HG02885 (cell line): ENCODE measurements around the gene MIA.
"Not testable (repeated sequence)": the region's sequence is repeated elsewhere in the genome, so short reads cannot be mapped to it uniquely, and the experiment has no call there.

Source experiments
- ATAC-seq: cut with Tn5 transposase; IDR thresholded peaks from one replicate; pipeline ENCODE4 v1.9.1; 2021; ENCODE audit warnings: mild to moderate bottlenecking; ENCODE audit not compliant: unreplicated experiment, poor library complexity

The MIA gene

DNA sequence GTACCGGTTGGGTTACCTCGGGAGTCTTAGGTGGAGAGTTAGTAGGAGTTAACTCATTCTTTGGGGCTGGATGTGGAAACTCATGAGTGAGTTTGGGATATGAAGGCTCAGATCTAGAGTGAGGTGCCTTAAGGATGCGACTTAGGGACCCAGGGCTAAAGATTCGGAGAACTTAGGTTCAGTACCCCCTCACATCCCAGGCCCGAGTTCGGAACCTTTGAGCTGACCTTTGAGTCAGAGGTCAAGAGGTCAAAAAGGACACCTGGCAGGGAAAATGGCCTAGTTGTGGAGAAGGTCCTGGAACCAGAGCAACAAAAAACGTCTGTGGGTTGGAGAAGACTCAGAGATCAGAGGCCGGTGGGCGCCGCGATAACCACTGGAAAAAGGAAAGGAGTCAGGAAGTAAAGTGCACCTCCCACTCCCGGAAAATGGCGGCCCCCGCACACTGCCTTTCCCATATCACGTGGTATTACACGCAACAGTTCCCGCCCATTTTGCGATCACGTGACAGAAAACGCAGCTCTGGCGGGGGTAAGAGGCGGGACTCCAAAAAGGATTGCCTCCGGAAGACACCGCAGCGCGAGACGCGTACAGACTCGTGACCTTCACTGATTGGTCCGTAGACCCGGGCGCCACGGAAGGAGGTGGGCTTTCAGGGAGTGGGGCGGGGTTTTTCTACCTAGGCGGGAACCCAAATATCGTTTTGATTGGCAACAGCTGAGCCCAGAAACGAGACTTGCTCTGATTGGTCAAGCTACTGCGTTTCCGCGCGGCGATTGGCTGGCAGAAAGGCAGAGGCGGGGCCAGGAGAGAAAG, 25.1 kb upstream of the MIA start, which contains the start of gene ACTMAP:
Gene ACTMAP (minus strand): TSS at position 420 of the 816 bp plus-strand sequence. CDS start 674 bp downstream, outside the sequence.
- ATAC-seq = peak; percentile 88

DNA sequence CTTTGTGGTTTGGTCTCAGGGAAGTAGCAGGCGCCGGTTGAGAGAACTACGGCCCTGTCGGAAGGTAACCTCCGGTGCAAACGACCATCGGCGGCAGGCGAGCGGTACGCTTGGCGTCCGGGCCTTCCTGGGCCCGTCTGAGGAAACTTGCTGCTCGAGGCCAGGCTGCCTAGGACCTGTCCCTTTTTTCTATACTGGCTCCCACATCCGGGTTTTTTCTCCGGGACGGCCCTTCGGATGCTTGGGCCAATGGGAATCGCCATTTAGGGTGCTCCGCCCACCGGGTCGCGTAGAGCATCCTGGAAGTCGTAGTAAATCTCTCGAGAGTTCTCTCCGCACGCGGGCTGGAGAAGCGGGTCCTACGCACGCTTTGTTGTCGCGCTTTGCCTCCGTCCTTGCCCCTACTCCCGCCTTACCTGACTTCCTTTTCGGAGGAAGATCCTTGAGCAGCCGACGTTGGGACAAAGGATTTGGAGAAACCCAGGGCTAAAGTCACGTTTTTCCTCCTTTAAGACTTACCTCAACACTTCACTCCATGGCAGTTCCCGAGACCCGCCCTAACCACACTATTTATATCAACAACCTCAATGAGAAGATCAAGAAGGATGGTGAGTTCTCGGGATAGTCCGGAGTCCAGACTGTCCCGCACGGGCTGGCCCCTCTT, 24.3 kb upstream of the MIA start, which contains the start of gene SNRPA:
Gene SNRPA (plus strand): TSS at position 330 of the 664 bp plus-strand sequence. CDS start 206 bp downstream, at position 536.
- peak; percentile 56 for ATAC-seq

DNA sequence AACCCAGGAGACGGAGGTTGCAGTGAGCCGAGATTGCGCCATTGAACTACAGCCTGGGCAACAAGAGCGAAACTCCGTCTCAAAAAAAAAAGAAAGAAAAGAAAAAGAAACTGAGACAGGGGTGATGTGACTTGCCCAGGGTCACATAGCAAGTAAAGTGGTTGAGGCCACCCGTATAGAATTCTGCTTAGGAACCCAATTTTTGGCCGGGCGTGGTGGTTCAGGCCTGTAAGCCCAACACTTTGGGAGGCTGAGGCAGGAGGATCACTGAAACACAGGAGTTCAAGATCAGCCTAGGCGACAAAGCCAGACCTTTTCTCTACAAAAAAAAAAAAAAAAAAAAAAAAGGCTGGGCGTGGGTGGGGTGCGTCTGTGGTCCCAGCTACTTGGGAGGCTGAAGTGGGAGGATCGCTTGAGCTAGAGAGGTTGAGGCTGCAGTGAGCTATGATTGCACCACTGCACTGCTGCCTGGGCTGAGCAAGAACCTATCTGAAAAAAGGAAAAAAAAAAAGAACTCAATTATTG, 23.0 kb upstream of the MIA start:
- no peak for ATAC-seq

DNA sequence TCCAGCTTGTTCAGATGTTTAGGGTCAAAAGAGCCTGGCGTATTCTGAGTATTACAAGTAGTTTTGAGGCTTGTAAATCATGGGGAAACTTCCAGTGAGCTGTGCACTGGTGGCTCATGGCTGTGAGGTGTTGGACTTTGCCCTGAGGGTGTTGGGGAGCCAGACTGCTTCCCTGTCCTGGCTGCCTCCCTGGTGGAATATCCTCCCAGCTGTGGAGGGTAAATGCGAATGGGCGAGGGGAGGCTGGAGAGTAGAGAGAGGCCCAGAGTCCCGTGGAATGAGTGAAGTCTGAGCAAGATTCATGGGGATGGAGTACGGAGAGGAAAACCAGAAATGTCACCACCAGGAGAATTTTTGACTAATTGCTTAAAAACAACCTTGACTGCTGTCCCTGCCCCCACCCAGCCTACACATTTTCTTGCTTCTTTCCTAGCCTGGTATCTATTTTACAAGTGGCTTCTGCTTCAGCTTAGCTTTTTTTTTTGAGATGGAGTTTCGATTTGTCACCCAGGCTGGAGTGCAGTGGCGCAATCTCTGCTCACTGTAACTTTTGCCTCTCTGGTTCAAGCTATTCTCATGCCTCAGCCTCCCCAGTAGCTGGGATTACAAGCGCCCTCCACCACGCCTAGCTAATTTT, 20.6 kb upstream of the MIA start:
- no peak for ATAC-seq

DNA sequence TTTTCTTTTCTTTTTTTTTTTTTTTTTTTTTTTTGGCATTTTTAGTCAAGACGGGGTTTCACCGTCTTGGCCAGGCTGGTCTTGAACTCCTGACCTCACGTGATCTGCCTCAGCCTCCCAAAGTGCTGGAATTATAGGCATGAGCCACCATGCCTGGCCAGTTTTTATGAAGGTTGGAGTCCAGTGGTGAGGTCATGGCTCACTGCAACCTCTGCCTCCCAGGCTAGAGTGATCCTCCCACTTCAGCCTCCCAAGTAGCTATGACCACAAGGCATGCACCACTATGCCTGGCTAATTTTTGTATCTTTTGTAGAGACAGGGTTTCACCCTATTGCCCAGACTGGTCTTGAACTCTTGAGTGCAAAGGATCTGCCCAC, 20.1 kb upstream of the MIA start:
- no peak for ATAC-seq

DNA sequence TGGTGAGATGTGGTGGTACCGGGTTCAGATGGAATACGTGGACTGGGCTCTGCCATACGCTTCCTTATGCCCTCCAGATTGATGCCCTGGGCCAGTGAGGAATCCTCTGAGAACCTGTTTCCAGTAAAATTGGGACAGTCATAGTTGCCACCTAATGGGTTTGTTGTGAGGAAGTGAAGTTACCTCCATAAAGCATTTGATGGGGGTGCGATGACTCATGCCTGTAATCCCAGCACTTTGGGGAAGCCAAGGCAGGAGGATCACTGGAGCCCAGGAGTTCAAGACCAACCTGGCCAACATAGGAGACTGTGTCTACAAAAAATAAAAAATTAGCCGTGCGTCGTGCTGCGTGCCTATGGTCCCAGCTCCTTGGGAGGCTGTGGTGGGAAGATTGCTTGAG, 19.5 kb upstream of the MIA start:
- no peak for ATAC-seq

DNA sequence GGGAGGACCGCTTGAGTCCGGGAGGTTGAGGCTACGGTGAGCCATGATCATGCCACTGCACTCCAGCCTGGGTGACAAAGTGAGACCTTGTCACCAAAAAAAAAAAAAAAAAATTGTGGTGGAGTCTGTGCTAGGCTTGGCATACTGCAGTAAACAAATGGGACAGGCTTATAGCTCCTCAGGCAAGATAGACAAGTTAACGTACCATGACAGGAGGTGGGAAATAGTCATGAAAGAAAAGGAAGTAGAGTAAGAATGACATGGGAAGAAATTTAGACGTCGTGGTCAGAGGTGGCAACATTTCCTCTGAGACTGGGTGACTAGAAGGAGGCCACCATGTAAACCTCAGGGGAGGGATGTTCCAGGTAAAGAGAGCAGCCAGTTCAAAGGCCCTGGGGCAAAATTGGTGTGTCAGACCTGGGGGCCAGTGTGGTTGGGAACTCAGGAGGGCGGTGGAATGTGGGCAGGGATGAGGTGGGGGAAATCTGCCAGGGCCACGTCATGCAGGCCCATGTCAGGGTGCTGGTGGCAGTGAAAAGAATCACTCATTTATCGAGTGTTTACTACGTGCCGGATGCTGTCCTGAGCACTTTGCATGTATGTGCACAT, 18.7 kb upstream of the MIA start:
- ATAC-seq = no peak

DNA sequence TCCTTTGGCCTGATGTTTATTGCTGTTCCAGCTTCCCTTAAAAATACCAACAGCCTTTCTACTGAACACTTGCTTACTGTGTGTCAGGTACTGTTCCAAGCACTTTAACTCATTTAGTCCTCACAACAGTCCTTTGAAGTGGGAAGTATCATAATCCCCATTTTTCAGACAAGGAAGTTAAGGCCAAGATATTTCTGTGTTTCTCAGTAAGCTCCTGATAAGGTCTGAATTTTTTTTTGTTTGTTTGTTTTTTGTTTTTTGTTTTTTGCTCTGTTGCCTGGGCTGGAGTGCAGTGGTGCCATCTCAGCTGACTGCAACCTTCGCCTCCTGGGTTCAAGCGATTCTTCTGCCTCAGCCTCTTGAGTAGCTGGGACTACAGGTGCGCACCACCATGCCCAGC, 16.8 kb upstream of the MIA start:
- ATAC-seq = no peak

DNA sequence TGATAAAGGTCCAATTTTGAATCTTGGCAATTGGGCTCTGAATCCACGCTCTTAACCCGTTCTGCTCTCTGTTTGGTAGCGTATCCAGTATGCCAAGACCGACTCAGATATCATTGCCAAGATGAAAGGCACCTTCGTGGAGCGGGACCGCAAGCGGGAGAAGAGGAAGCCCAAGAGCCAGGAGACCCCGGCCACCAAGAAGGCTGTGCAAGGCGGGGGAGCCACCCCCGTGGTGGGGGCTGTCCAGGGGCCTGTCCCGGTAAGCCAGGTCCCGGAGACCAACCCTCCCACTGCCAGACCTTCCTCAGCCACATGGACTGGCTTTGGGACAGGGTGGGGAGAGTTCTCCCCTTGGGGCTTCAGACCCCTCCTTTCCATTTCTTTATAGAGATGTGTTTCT, 16.0 kb upstream of the MIA start:
- no peak for ATAC-seq

DNA sequence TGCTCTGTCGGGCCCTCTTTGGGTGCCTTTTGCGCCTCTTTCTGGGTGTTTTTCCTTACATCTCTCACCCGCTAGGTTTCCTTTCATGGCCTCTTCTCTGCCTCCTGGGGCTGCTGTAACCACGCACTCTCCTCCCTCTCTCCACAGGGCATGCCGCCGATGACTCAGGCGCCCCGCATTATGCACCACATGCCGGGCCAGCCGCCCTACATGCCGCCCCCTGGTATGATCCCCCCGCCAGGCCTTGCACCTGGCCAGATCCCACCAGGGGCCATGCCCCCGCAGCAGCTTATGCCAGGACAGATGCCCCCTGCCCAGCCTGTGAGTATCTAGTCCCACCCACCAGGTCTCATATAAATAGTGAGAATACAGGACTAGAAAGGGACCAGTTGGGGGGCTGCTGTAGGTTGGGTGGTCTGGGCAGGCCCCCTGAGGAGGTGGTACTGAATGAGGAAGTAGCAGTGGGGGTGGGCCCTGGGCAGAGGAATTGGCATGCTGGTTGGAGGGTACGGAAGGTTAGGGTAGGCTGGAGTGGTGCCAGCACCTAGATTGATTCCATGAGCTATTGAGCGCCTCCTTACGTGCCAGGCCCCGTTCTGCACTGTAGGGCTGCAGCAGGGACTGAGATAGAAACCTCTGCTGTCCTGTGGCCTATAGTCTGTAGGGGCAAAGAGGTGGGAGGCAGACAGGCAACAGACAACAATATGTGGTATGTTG, 12.4 kb upstream of the MIA start:
- no peak for ATAC-seq

DNA sequence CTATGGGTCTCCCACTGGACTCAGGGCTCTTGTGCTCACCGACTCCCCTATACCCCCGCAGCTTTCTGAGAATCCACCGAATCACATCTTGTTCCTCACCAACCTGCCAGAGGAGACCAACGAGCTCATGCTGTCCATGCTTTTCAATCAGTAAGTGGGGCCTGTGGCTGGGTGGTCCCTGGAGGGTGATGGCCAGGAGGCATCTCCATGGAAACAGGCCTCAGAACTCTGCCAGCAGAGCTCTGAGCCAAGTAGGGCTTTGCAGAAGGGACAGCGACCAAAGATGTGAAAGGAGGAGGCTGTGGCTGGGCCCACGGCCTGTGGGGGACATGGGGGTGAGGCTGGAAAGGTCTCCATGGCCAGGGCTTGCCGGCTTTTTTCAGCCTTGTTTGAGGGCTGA, 11.8 kb upstream of the MIA start:
- ATAC-seq = no peak

DNA sequence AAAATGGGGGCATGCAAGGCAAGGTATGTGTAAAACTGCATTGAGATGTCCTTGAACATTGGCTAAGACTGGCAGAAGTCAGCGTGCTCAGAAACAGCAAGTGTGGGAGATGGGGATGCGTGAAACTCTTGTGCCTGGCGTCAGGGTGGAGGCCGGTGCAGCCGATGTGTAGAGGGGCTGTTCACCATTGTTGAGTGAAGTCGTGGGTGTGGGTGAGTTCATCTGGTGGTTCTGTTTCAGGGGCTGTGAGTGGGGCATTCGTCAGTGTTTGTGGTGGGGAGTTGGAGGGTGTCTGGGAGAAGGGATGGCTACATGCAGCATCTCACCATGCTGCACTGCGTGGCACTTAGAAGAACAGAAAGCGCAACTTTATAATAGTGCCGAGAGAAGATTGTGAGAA, 11.4 kb upstream of the MIA start:
- ATAC-seq = no peak

DNA sequence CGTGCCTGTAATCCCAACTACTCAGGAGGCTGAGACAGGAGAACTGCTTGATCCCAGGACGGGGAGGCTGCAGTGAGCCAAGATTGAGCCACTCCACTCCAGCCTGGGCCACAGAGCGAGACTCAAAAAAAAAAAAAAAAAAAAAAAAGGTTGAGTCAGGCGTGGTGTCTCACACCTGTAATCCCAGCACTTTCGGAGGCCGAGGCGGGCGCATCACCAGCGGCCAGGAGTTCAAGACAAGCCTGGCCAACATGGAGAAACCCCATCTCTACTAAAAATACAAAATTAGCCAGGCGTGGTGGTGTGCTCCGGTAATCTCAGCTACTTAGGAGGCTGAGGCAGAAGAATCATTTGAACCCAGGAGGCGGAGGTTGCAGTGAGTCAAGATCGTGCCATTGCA, 8.9 kb upstream of the MIA start:
- not testable (repeated sequence) for ATAC-seq

DNA sequence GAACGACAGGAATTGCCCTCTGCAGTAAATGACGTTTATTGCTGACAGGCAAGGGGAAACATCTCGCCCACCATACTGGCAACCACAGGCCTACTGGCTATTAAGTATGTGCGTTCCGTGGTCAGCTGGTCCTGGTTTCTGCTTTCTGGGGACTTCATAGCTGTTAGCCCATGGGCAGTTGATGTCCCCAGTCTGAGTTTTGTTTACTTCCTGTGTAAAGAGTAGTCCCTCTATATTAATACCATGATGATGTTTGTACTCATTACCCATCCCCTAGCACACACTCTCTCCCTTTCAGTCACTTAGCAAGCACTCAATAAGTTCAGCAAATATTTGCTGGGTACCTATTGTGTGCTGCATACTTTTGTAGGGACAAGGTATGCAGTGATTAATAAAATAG, 6.5 kb upstream of the MIA start:
- ATAC-seq = no peak

DNA sequence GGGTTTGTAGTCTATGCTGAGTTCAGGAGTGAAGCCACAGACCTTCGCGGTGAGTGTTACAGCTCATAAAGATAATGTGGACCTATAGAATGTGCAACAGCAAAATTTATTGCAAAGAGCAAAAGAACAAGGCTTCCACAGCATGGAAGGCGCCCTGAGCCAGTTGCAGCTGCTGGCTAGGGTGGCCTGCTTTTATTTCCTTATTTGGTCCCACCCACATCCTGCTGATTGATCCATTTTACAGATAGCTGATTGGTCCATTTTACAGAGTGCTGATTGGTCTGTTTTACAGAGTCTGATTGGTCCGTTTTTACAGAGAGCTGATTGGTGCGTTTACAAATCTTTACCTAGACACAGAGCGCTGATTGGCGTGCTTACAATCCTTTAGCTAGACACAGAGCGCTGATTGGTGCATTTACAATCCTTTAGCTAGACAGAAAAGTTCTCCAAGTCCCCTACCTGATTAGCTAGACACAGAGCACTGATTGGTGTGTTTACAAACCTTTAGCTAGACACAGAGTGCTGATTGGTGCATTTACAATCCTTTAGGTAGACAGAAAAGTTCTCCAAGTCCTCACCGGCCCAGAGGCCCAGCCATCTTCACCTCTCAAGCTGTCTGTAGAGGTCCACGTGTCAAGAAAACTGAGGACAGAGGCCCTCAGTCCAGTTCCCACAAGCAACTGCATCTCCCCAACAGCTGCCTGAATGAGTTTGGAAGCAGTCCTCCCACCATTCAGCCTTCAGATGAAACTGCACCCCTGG, 4.0 kb upstream of the MIA start:
- ATAC-seq = not testable (repeated sequence)

DNA sequence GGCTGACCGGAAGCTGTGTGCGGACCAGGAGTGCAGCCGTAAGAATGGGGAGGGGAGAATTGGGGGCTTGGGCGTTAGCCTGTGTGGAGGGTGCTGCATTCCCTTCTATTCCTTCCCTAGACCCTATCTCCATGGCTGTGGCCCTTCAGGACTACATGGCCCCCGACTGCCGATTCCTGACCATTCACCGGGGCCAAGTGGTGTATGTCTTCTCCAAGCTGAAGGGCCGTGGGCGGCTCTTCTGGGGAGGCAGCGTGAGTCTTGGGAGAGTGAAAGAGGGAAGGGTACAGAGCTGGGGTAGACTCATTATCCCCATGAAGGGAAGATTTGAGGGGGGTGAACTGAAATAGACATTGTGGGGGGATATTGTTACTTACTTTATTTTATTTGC, 306 bp downstream of the MIA start:
- ATAC-seq = no peak

DNA sequence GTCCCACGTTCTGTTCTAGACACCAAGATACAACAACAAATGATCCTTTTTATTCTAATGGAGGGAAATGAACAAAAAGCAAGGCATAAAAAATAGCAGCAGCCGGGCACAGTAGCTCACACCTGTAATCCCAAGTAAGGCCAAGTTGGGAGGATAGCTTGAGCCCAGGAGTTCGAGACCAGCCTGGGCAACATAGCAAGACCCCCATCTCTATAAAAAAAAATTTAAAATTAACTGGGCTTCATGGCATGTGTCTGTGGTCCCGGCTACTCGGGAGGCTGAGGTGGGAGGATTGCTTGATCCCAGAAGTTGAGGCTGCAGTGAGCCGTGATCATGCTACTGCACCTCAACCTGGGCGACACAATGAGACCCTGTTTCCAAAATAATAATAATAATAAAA, 1.0 kb downstream of the MIA start:
- no peak for ATAC-seq

DNA sequence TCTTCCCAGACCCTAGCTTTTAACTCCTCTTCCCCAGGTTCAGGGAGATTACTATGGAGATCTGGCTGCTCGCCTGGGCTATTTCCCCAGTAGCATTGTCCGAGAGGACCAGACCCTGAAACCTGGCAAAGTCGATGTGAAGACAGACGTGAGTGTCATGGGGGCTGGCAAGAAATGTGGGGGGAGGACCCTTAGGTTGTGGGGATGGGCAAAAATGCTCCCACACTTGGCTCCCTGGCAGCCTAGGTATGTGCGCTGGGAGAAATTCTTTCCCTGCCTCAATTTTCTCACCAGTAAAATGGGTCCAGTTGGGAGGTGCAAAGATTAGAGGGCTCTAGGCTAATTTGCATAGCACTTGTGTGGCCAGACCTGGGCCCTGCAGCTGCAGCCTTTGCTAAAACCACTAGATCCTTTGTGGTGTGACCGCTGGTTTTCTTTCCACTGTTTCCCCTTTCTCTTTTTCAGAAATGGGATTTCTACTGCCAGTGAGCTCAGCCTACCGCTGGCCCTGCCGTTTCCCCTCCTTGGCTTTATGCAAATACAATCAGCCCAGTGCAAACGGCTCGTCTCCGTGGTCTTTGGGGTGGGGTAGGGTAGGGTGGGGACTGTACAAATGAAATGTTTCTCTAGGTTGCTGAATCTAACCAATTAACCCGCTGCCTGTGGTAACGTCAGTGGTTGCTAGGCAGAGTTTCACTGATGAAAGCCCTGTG, 1.8 kb downstream of the MIA start:
- peak; percentile 63 for ATAC-seq

DNA sequence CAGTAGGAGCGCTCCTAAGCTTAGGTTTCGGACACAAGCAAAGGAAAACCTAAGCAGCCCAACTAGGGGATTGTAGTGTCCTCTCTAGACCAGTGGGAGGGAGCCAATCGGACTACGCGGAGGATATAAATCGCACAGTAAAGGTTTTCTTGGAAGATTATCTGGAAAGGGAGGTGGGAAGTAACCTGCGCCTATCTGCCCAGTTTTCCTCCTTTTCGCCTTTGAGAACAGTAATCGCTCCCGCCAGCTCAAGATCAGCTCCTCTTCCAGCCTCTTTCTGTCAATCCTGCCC, 2.3 kb downstream of the MIA start:
- no peak for ATAC-seq
